ENCODE data around the gene BTBD10. TPM values are rescaled to one million over a fixed set of nuclear protein-coding genes. Genes with fewer than 3 reads are reported as not detected.

The BTBD10 gene
- total and polyA plus RNA-seq, 2 experiments from 2014 or later: 20.2 to 30.1 TPM

- ATAC-seq (no peak), DNase-seq (ENCODE audit: low spot score) (no peak)
- Mint-ChIP-seq H3K27me3 (ENCODE audit: insufficient read depth, low read depth, poor library complexity) (peaks cover 2% of the 10 kb centered on the region), H3K4me3 (no peak overlapping the region), H3K4me1 (peaks cover 8% of the 10 kb centered on the region; the same call in 2 of the 3 replicates), H3K9me3 (peaks cover 11% of the 10 kb centered on the region; the same call in 2 of the 3 replicates), H3K36me3 (ENCODE audit: low read depth) (no peaks in the 10 kb centered on the region), H3K27ac (no peak overlapping the region)
- Histone ChIP-seq H3K27me3 (ENCODE audit: insufficient read depth) (no peaks in the 10 kb centered on the region), H3K79me2 (replicated peaks; ENCODE audit: insufficient read depth) (no peaks in the 10 kb centered on the region), H3K4me1 (ENCODE audit: insufficient read depth) (no peaks in the 10 kb centered on the region), H3K4me2 (no peak overlapping the region), H3K9me2 (ENCODE audit: insufficient read depth) (no peaks in the 10 kb centered on the region), H3K4me3 (no peak overlapping the region), H3K36me3 (ENCODE audit: insufficient read depth) (no peaks in the 10 kb centered on the region), H4K20me1 (replicated peaks; ENCODE audit: insufficient read depth) (no peaks in the 10 kb centered on the region), H3K27ac (ENCODE audit: low read depth) (no peak overlapping the region), H2AFZ (no peak overlapping the region; the same call in 1 of the 2 replicates), H3F3A (replicated peaks; ENCODE audit: low read depth) (no peaks in the 10 kb centered on the region)
- TF ChIP-seq ZNF462 (CRISPR knock-in tag; IDR thresholded peaks at IDR 0.05): no peak
- TF ChIP-seq ZNF114 (CRISPR knock-in tag; IDR thresholded peaks at IDR 0.05): no peak
- TF ChIP-seq REST (IDR thresholded peaks at IDR 0.05; ENCODE audit: unreplicated experiment): no peak
- TF ChIP-seq JUNB (IDR thresholded peaks at IDR 0.05; ENCODE audit: unreplicated experiment): no peak
- TF ChIP-seq EZH2 (IDR thresholded peaks at IDR 0.05; ENCODE audit: low read depth, unreplicated experiment): no peak
- no peak for TF ChIP-seq ZNF331 (CRISPR knock-in tag; IDR thresholded peaks at IDR 0.05; ENCODE audit: low read depth)
- no peak for TF ChIP-seq ETS1 (IDR thresholded peaks at IDR 0.05)
- no peak for TF ChIP-seq NANOG (IDR thresholded peaks at IDR 0.05; ENCODE audit: borderline replicate concordance)
- no peak for TF ChIP-seq CTCF (conservative IDR thresholded peaks at IDR 0.05; ENCODE audit: low read depth in 2 of 2)
These were observed 125.0 kb downstream of the BTBD10 start for GRCh38 chr11:13338019-13338426.
